Measurements from ENCODE around the gene CFAP43. TPM values are rescaled to one million over a fixed set of nuclear protein-coding genes. Genes with fewer than 3 reads are reported as not detected.

Gene CFAP43
- total and polyA plus RNA-seq, 7 donors: 0.04 to 0.44 (median 0.11) TPM; not detected in 4

GRCh38 chr10:104264783-104265182 is 32.6 kb upstream of the CFAP43 start:
- no peaks in the 10 kb centered on the region for H3K9me3 ChIP-seq
- ATAC-seq: no peak
- peaks cover 17% of the 10 kb centered on the region for H3K4me1 ChIP-seq
- WGBS, 3 donors: 89 to 92% (median 92%) methylated on average over 5 of the region's 5 CpGs
- intact Hi-C loops (cut with DNase I): no loop called here
- TF ChIP-seq, protein P1, sequence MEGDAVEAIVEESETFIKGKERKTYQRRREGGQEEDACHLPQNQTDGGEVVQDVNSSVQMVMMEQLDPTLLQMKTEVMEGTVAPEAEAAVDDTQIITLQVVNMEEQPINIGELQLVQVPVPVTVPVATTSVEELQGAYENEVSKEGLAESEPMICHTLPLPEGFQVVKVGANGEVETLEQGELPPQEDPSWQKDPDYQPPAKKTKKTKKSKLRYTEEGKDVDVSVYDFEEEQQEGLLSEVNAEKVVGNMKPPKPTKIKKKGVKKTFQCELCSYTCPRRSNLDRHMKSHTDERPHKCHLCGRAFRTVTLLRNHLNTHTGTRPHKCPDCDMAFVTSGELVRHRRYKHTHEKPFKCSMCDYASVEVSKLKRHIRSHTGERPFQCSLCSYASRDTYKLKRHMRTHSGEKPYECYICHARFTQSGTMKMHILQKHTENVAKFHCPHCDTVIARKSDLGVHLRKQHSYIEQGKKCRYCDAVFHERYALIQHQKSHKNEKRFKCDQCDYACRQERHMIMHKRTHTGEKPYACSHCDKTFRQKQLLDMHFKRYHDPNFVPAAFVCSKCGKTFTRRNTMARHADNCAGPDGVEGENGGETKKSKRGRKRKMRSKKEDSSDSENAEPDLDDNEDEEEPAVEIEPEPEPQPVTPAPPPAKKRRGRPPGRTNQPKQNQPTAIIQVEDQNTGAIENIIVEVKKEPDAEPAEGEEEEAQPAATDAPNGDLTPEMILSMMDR (IDR thresholded peaks at IDR 0.05): no peak
- DNase-seq: no peak
- peaks cover 13 to 84% of the 10 kb centered on the region in 2 donors for H3K36me3 ChIP-seq (ENCODE audit: insufficient read depth in 1 of 2, low read depth in 1 of 2)
- H3K27me3 ChIP-seq (ENCODE audit: insufficient read depth in 3 of 3, low read length in 2 of 3): no peaks in the 10 kb centered on the region
- no peak overlapping the region for H3K4me3 ChIP-seq
- no peak overlapping the region for H3K27ac ChIP-seq

DNA sequence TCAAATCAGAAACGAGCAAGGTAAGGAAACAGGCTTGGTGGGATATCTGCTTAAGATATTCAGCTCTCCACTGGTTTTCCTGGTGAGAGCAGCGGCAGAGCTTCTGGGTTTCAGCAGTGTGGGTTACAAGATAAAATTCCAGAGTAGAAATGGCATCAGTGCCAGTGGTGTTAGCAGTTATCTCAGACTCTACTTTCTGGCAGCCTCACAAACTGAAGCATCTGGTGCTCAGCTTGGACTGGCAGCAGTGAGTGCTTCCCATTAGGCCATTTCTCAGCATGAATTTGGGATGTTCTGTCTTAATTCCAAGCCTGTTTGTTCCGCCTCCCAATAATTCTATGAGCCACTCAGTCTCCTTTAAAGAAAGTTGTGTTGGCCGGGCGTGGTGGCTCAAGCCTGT is 29.9 kb upstream of the CFAP43 start:
- no peak overlapping the region for H3K27ac ChIP-seq
- TF ChIP-seq, protein P1 (IDR thresholded peaks at IDR 0.05): no peak
- H3K36me3 ChIP-seq (ENCODE audit: insufficient read depth in 1 of 2, low read depth in 1 of 2): peaks cover 17 to 100% of the 10 kb centered on the region in 2 donors
- 61 to 75% (median 70%) methylated on average over 5 of the region's 5 CpGs for WGBS, 3 donors
- ATAC-seq (no peak), DNase-seq (no peak)
- intact Hi-C loops (cut with DNase I): no loop called here
- peaks cover 29% of the 10 kb centered on the region for H3K4me1 ChIP-seq
- H3K27me3 ChIP-seq (ENCODE audit: insufficient read depth in 3 of 3, low read length in 2 of 3): no peaks in the 10 kb centered on the region
- no peak overlapping the region for H3K4me3 ChIP-seq
- no peaks in the 10 kb centered on the region for H3K9me3 ChIP-seq

GRCh38 chr10:104260775-104261115 is 28.6 kb upstream of the CFAP43 start:
- Histone ChIP-seq H3K9me3 (no peaks in the 10 kb centered on the region), H3K4me1 (peaks cover 40% of the 10 kb centered on the region), H3K27me3 (ENCODE audit: insufficient read depth in 3 of 3, low read length in 2 of 3) (no peaks in the 10 kb centered on the region), H3K36me3 (ENCODE audit: insufficient read depth in 1 of 2, low read depth in 1 of 2) (peaks cover 13 to 87% of the 10 kb centered on the region in 2 donors), H3K27ac (peak overlapping the region; percentile 24), H3K4me3 (no peak overlapping the region)
- ATAC-seq (no peak), DNase-seq (no peak)
- intact Hi-C loops (cut with DNase I): no loop called here
- WGBS, 3 donors: 57 to 71% (median 68%) methylated on average over 3 of the region's 3 CpGs
- TF ChIP-seq, protein P1 (IDR thresholded peaks at IDR 0.05): no peak

DNA sequence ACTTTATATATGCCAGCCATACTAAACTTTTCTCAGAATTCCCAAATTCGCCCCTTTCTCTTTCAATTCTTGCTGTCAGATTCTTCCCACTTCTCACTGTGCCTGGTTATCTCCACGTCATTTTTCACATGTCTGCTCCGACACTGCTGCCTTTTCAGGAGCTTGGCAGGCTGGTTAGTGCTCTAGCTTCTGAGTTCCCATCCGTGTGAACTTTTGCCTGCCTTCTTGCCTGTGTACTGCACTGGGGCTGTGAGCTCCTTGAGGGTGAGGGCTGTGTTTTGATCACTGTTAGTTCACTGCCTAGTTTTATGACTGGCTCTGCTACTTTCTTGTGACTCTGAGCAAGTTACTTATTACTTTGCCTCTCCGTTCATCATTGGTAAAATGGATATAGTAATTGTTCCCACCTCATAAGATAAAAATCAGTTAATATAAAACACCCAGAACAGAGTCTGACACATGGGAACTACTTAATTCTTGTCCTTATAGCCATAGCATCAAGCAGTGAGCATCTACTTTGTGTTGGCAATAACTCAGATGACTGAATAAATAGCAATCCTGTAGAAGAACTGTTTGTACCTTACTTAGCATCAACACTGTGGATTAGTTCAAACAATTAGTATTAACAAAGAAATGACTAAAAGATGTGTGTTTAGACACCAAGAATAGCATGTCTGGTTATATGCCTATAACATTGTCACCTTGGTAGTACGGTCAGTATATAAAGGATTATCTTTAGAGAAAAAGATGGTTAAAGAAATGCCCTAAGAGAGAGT is 28.0 kb upstream of the CFAP43 start:
- DNase-seq (no peak), ATAC-seq (no peak)
- Histone ChIP-seq H3K27me3 (ENCODE audit: insufficient read depth in 3 of 3, low read length in 2 of 3) (no peaks in the 10 kb centered on the region), H3K4me1 (peaks cover 40% of the 10 kb centered on the region), H3K27ac (peak overlapping the region; percentile 24), H3K36me3 (ENCODE audit: insufficient read depth in 1 of 2, low read depth in 1 of 2) (peaks cover 13 to 81% of the 10 kb centered on the region in 2 donors), H3K9me3 (no peaks in the 10 kb centered on the region), H3K4me3 (no peak overlapping the region)
- intact Hi-C loops (cut with DNase I): loop anchor here in 1 of 2 donors (10.0 kb wide), 1 partner anchor 135 kb away; the partner anchor contains the start of gene SFR1
- 86 to 90% (median 90%) methylated on average over 6 of the region's 6 CpGs for whole genome bisulfite sequencing, 3 donors
- TF ChIP-seq, protein P1 (IDR thresholded peaks at IDR 0.05): no peak

All from psoas muscle (tissue), 8 donors.